HEK293T (cell line): Measurements from ENCODE around the gene TMEM115.
A peak's percentile ranks its signal among the peaks of the same experiment; 100 is the strongest.

Source experiments
- CTBP1 ChIP-seq: fragments of 450-650 bp; IDR thresholded peaks from 2 replicates; pipeline ENCODE4 v1.6.1; 2016; ENCODE audit warnings: borderline replicate concordance
- FOXA1 ChIP-seq: fragments of 450-650 bp; IDR thresholded peaks from 2 replicates; pipeline ENCODE4 v1.6.1; 2016; ENCODE audit warnings: mild to moderate bottlenecking
- FOXK2 ChIP-seq: fragments of 450-650 bp; IDR thresholded peaks from 2 replicates; pipeline ENCODE4 v1.6.1; 2016; ENCODE audit warnings: mild to moderate bottlenecking
- FOXM1 ChIP-seq: fragments of 450-650 bp; IDR thresholded peaks from 2 replicates; pipeline ENCODE4 v1.6.1; 2017; ENCODE audit warnings: mild to moderate bottlenecking, borderline replicate concordance
- HDGF ChIP-seq: fragments of 450-650 bp; IDR thresholded peaks from 2 replicates; pipeline ENCODE4 v1.6.1; 2017; ENCODE audit warnings: antibody characterized with exemption, borderline replicate concordance
- L3MBTL2 ChIP-seq: fragments of 450-650 bp; conservative IDR thresholded peaks from 2 replicates; pipeline ENCODE4 v1.6.1; 2016; ENCODE audit warnings: mild to moderate bottlenecking
- NFRKB ChIP-seq: fragments of 450-650 bp; IDR thresholded peaks from 2 replicates; pipeline ENCODE4 v1.6.1; 2016; ENCODE audit warnings: mild to moderate bottlenecking, moderate library complexity
- SP1 ChIP-seq: fragments of 450-650 bp; IDR thresholded peaks from 2 replicates; pipeline ENCODE4 v1.6.1; 2017
- ZNF384 ChIP-seq: fragments of 450-650 bp; IDR thresholded peaks from 2 replicates; pipeline ENCODE4 v1.6.1; 2016
- TF ChIP-seq, protein P1 (sequence below): fragments of 450-650 bp; IDR thresholded peaks from 2 replicates; pipeline ENCODE4 v1.6.1; 2016

GRCh38 chr3:50327943-50328691, 31.2 kb downstream of the TMEM115 start, which contains the start of gene TUSC2:
- TF ChIP-seq, protein P1, sequence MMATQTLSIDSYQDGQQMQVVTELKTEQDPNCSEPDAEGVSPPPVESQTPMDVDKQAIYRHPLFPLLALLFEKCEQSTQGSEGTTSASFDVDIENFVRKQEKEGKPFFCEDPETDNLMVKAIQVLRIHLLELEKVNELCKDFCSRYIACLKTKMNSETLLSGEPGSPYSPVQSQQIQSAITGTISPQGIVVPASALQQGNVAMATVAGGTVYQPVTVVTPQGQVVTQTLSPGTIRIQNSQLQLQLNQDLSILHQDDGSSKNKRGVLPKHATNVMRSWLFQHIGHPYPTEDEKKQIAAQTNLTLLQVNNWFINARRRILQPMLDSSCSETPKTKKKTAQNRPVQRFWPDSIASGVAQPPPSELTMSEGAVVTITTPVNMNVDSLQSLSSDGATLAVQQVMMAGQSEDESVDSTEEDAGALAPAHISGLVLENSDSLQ = peak; percentile 76; the same call in 1 of the 2 replicates
- TF ChIP-seq CTBP1 = no peak
- TF ChIP-seq ZNF384 = no peak
- TF ChIP-seq FOXM1 = no peak
- TF ChIP-seq FOXA1 = no peak
- no peak for TF ChIP-seq FOXK2
- TF ChIP-seq NFRKB = no peak
- TF ChIP-seq SP1 = no peak
- TF ChIP-seq HDGF = no peak
- TF ChIP-seq L3MBTL2 = no peak
